Endothelial cell (in vitro differentiated cells): ENCODE data around the gene MAGI2. TPM values are rescaled to one million over a fixed set of nuclear protein-coding genes. Genes with fewer than 3 reads are reported as not detected.

Experiments used
- DNase-seq: peaks from one replicate; pipeline ENCODE4 v3.0.0; 2021; ENCODE audit warnings: low spot score
- H3K27ac Mint-ChIP-seq: one replicate; pipeline ENCODE4 v1.8.0; 2021; ENCODE audit warnings: mixed read lengths, inconsistent platforms; ENCODE audit not compliant: unreplicated experiment
- H3K27me3 Mint-ChIP-seq: one replicate; pipeline ENCODE4 v1.8.0; 2021; ENCODE audit warnings: mild to moderate bottlenecking, moderate library complexity, mixed read lengths, inconsistent platforms; ENCODE audit not compliant: unreplicated experiment
- H3K36me3 Mint-ChIP-seq: one replicate; pipeline ENCODE4 v1.8.0; 2021; ENCODE audit warnings: mild to moderate bottlenecking, low read depth, mixed read lengths, inconsistent platforms; ENCODE audit not compliant: unreplicated experiment
- H3K4me1 Mint-ChIP-seq: one replicate; pipeline ENCODE4 v1.8.0; 2021; ENCODE audit warnings: mild to moderate bottlenecking, mixed read lengths, inconsistent platforms; ENCODE audit not compliant: unreplicated experiment
- H3K4me3 Mint-ChIP-seq: one replicate; pipeline ENCODE4 v1.8.0; 2021; ENCODE audit warnings: mild to moderate bottlenecking, mixed read lengths, inconsistent platforms; ENCODE audit not compliant: unreplicated experiment
- H3K9me3 Mint-ChIP-seq: one replicate; pipeline ENCODE4 v1.8.0; 2021; ENCODE audit warnings: mixed read lengths, inconsistent platforms; ENCODE audit not compliant: unreplicated experiment
- total RNA-seq: library from RNA; stranded (reverse); fragmentation: NEBNext Ultra II Directional; extraction: Animal tissue kit (Norgen Biotek cat#: 25700); gene quantifications from one replicate; pipeline ENCODE4 v1.2.1, GENCODE V29; 2021; ENCODE audit not compliant: unreplicated experiment
- TF ChIP-seq, protein P1 (sequence below): fragments of 200-600 bp; sonication (generic); IDR thresholded peaks from one replicate; pipeline ENCODE4 v1.5.0; 2021; ENCODE audit warnings: antibody characterized with exemption; ENCODE audit not compliant: unreplicated experiment

MAGI2 gene
- total RNA-seq, 1 donor from 2014 or later, result 6.3 TPM

DNA sequence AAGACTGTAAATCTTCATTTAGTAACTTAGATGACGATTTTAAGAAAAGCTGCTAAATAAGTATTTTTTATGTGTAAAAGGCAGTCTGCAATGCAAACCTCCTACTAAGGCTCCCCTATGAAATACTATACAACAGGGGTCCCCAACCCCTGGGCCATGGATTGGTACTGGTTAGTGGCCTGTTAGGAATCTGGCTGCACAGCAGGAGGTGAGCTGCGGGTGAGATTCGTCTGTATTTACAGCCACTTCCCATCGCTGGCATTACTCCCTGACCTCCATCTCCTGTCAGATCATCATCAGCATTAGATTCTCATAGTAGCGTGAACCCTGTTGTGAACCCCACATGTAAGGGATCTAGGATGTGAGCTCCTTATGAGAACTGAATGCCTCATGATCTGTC is 580.4 kb downstream of the MAGI2 start:
- H3K4me1 Mint-ChIP-seq, result no peaks in the 10 kb centered on the region
- no peak overlapping the region for H3K4me3 Mint-ChIP-seq
- no peaks in the 10 kb centered on the region for H3K27me3 Mint-ChIP-seq
- H3K9me3 Mint-ChIP-seq, result no peaks in the 10 kb centered on the region
- H3K36me3 Mint-ChIP-seq, result no peaks in the 10 kb centered on the region
- DNase-seq, result no peak
- TF ChIP-seq, protein P1, sequence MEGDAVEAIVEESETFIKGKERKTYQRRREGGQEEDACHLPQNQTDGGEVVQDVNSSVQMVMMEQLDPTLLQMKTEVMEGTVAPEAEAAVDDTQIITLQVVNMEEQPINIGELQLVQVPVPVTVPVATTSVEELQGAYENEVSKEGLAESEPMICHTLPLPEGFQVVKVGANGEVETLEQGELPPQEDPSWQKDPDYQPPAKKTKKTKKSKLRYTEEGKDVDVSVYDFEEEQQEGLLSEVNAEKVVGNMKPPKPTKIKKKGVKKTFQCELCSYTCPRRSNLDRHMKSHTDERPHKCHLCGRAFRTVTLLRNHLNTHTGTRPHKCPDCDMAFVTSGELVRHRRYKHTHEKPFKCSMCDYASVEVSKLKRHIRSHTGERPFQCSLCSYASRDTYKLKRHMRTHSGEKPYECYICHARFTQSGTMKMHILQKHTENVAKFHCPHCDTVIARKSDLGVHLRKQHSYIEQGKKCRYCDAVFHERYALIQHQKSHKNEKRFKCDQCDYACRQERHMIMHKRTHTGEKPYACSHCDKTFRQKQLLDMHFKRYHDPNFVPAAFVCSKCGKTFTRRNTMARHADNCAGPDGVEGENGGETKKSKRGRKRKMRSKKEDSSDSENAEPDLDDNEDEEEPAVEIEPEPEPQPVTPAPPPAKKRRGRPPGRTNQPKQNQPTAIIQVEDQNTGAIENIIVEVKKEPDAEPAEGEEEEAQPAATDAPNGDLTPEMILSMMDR, result no peak
- H3K27ac Mint-ChIP-seq, result no peak overlapping the region

DNA sequence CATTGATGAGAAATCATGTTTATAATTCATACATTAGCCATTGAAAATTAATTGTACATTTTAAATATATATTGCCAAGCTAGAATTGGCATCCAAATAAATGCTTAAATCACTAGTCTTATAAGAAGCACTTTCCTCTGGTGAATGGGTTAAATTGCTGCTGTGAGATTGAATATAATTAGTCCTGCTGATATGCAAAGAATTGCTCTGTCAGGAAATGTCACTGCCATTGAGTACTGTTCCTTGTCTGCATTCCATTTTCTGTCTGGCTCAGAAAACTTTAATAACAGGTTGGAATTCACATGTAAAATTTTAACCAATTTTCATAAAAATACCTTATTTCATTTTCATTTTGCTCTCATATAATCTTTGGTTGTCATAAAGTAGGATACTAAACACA is 589.1 kb downstream of the MAGI2 start:
- Mint-ChIP-seq H3K36me3 (no peaks in the 10 kb centered on the region), H3K27me3 (no peaks in the 10 kb centered on the region), H3K9me3 (no peaks in the 10 kb centered on the region), H3K4me1 (no peaks in the 10 kb centered on the region), H3K4me3 (no peak overlapping the region), H3K27ac (no peak overlapping the region)
- DNase-seq, result no peak
- TF ChIP-seq, protein P1, result no peak

DNA sequence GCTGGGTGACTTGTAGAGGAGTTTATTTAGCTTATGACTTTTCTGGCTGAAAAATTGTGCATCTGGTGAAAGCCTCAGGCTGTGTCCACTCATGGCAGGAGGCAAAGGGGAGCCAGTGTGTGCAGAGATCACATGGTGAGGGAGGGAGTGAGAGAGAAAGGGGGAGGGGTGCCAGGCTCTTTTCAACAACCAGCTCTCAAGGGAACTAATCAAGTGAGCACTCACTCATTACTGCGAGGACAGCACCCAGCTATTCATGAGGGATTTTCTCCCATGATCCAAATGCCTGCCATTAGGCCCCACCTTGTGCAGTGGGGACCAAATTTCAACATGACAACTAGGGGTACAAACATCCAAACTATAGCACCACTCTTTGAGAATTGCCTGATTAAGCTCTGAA is 590.2 kb downstream of the MAGI2 start:
- no peaks in the 10 kb centered on the region for H3K9me3 Mint-ChIP-seq
- no peaks in the 10 kb centered on the region for H3K4me1 Mint-ChIP-seq
- no peak overlapping the region for H3K4me3 Mint-ChIP-seq
- no peak for DNase-seq
- TF ChIP-seq, protein P1, result no peak
- H3K36me3 Mint-ChIP-seq, result no peaks in the 10 kb centered on the region
- no peak overlapping the region for H3K27ac Mint-ChIP-seq
- no peaks in the 10 kb centered on the region for H3K27me3 Mint-ChIP-seq

DNA sequence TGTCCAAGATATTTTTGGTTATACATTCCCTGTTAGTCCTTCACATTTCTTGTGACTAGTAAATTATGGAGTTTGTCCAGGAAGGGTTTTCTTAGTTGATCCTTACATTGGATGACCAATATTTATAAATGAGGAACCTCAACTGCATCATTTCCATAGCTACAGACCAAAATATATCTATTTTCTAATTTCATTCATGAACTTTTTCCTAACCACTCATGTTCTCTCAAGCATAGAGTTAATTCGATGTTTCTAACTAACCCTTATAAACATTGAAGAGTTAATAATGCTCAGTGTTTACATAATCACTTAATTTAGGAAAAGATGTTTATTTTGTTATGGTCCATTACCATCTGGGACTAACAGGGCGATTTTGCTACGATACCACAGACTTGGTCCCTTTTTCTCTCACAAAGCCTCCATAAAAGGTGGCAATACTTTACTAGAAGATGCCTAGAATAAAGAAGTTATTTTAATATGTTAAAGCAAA is 591.0 kb downstream of the MAGI2 start:
- DNase-seq, result no peak
- H3K9me3 Mint-ChIP-seq, result no peaks in the 10 kb centered on the region
- H3K4me3 Mint-ChIP-seq, result no peak overlapping the region
- H3K27ac Mint-ChIP-seq, result no peak overlapping the region
- TF ChIP-seq, protein P1, result no peak
- H3K4me1 Mint-ChIP-seq, result no peaks in the 10 kb centered on the region
- no peaks in the 10 kb centered on the region for H3K36me3 Mint-ChIP-seq
- no peaks in the 10 kb centered on the region for H3K27me3 Mint-ChIP-seq

DNA sequence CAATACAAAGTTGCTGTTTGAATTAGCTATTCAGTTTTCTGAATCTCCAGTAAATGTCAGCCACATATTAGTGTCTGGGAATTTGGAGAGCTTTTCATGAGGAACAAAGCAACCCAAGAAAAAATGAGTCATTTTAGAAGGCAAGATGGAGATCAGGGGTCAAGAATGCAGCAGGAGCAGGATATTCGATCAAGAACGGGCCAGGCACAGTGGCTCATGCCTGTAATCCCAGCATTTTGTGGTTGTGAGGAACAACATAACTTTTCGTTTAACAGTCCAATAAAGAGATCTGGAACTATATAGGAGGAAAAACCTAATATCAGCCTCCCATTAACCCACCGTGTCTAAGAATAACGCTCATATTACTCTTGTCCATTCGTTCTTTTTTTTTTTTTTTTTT is 600.5 kb downstream of the MAGI2 start:
- TF ChIP-seq, protein P1, result no peak
- no peak for DNase-seq
- Mint-ChIP-seq H3K9me3 (no peaks in the 10 kb centered on the region), H3K4me1 (no peaks in the 10 kb centered on the region), H3K36me3 (no peaks in the 10 kb centered on the region), H3K4me3 (no peak overlapping the region), H3K27me3 (peaks cover 2% of the 10 kb centered on the region), H3K27ac (no peak overlapping the region)
